ENCODE data around the gene SHPK. TPM values are rescaled to one million over a fixed set of nuclear protein-coding genes. Genes with fewer than 3 reads are reported as not detected.
"Not testable (repeated sequence)": the region's sequence is repeated elsewhere in the genome, so short reads cannot be mapped to it uniquely, and the experiment has no call there.

Gene SHPK
- total RNA-seq, 5 donors from 2014 or later (not counting 1 experiment from before 2014, with no cell fraction given): 6.4 to 12.3 (median 10.5) TPM

- no peaks in the 10 kb centered on the region for H3K27me3 ChIP-seq (replicated peaks in 1 of 2; ENCODE audit: control insufficient read depth in 2 of 2, extremely low read depth in 1 of 2, insufficient read depth in 2 of 2, low read length in 1 of 2)
- DNase-seq (no peak), ATAC-seq (replicated peaks in 1 of 4) (no peak)
- H3K4me3 Mint-ChIP-seq: no peak overlapping the region
- 93% methylated on average over 7 of the region's 7 CpGs for WGBS (ENCODE audit: insufficient coverage)
- H3K27ac Mint-ChIP-seq: no peak overlapping the region
- no peaks in the 10 kb centered on the region for H3K9me3 Mint-ChIP-seq
- no peaks in the 10 kb centered on the region for H3K27me3 Mint-ChIP-seq
- no peaks in the 10 kb centered on the region for H3K9me3 ChIP-seq
- H3K27ac ChIP-seq (ENCODE audit: low read length): no peak overlapping the region
- peaks cover 4 to 5% of the 10 kb centered on the region in 2 donors for H3K36me3 ChIP-seq (ENCODE audit: control insufficient read depth in 2 of 2, extremely low read depth in 1 of 2, insufficient read depth in 1 of 2, low read length in 1 of 2)
- no peak overlapping the region for H3K4me3 ChIP-seq (ENCODE audit: control insufficient read depth in 1 of 2, extremely low read depth in 1 of 2, low read length in 1 of 2)
- POLR2A ChIA-PET: no interaction called here
- CTCF ChIA-PET: no interaction called here
- H3K36me3 Mint-ChIP-seq: peaks cover 8% of the 10 kb centered on the region
- H3K4me1 ChIP-seq (ENCODE audit: control insufficient read depth in 1 of 2, extremely low read depth in 1 of 2, insufficient read depth in 2 of 2, low read length in 2 of 2): no peaks in the 10 kb centered on the region
- no peaks in the 10 kb centered on the region for H3K4me1 Mint-ChIP-seq
Measured at GRCh38 chr17:3572231-3572630, 63.8 kb downstream of the SHPK start.

DNA sequence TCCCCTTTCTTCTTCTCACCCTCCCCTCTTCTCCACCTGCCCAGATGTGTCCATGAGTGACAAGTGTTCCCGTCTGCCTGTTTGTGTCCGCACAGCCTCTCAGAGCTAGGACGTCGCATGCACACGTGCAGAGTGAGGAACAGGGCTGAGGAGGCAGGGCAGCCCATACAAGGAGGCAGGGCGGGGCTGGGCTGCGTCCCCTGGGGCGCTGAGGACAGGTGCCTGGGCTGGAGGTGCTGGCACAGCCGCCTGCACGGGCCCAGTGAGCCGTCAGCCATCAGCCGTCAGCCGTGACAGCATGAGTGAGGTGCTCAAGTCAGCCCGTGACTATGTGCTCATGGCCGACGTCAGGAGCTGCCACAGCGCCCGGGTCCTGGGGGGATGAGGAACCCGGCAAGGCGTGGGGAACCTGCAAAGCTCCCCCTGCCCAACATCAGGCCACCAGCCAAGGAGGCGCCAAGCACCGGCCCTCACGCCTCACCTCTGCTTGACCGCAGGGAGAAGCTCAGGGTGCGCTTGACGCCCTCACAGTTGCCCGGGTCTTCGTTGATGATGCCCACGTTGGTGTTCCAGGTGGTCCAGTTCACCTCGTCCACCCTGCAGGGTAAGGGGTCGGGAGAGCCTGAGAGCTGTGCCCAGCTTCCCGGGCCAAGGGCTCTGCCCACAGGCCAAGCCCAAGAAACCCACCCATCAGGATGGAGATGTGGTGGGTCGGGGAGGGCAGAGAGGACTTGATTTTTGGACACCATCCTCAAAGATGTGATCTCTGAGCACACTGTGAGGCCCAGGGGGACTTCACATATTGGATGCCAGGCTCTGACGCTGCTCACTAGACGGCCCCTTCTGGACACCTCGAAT, 64.8 kb downstream of the SHPK start:
- no peak overlapping the region for H3K27ac ChIP-seq (ENCODE audit: low read length)
- CTCF ChIA-PET: no interaction called here
- H3K27me3 Mint-ChIP-seq: no peaks in the 10 kb centered on the region
- H3K4me3 ChIP-seq (ENCODE audit: control insufficient read depth in 1 of 2, extremely low read depth in 1 of 2, low read length in 1 of 2): no peak overlapping the region
- H3K4me3 Mint-ChIP-seq: no peak overlapping the region
- H3K9me3 ChIP-seq: no peaks in the 10 kb centered on the region
- H3K36me3 ChIP-seq (ENCODE audit: control insufficient read depth in 2 of 2, extremely low read depth in 1 of 2, insufficient read depth in 1 of 2, low read length in 1 of 2): peaks cover 4 to 5% of the 10 kb centered on the region in 2 donors
- H3K4me1 ChIP-seq (ENCODE audit: control insufficient read depth in 1 of 2, extremely low read depth in 1 of 2, insufficient read depth in 2 of 2, low read length in 2 of 2): no peaks in the 10 kb centered on the region
- no peaks in the 10 kb centered on the region for H3K9me3 Mint-ChIP-seq
- ATAC-seq (replicated peaks in 1 of 4) (no peak), DNase-seq (no peak)
- no peak overlapping the region for H3K27ac Mint-ChIP-seq
- no peaks in the 10 kb centered on the region for H3K27me3 ChIP-seq (replicated peaks in 1 of 2; ENCODE audit: control insufficient read depth in 2 of 2, extremely low read depth in 1 of 2, insufficient read depth in 2 of 2, low read length in 1 of 2)
- H3K4me1 Mint-ChIP-seq: no peaks in the 10 kb centered on the region
- WGBS (ENCODE audit: insufficient coverage): 93% methylated on average over 33 of the region's 36 CpGs
- POLR2A ChIA-PET: no interaction called here
- H3K36me3 Mint-ChIP-seq: peaks cover 6% of the 10 kb centered on the region

DNA sequence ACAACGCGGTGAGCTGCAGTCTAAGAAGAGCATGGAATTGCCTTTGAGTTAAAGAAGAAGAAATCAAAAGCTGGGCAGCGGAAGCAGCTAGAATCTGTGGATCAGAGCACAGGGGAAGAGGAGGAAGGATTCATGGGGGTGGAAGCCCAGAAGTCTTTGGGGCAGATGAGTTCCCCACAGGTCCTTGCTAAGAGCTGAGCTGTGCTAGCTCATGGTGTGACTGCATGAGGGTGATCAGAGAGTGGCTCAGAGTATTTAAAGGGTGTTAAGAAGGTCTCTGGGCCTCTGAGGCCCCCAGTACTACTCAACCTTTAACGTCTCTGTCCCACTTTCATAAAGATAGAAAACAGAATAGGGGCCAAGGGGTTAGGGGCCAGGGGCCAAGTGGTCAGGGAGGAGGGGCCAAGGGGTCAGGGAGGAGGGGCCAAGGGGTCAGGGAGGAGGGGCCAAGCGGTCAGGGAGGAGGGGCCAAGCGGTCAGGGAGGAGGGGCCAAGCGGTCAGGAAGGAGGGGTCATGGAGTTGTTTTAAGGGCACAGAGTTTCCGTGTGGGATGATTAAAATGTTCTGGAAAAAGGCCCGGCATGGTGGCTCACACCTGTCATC, 66.4 kb downstream of the SHPK start:
- ChIA-PET CTCF (no interaction called here), POLR2A (no interaction called here)
- Histone ChIP-seq H3K36me3 (ENCODE audit: control insufficient read depth in 2 of 2, extremely low read depth in 1 of 2, insufficient read depth in 1 of 2, low read length in 1 of 2) (peaks cover 4 to 5% of the 10 kb centered on the region in 2 donors), H3K27me3 (replicated peaks in 1 of 2; ENCODE audit: control insufficient read depth in 2 of 2, extremely low read depth in 1 of 2, insufficient read depth in 2 of 2, low read length in 1 of 2) (no peaks in the 10 kb centered on the region), H3K4me1 (ENCODE audit: control insufficient read depth in 1 of 2, extremely low read depth in 1 of 2, insufficient read depth in 2 of 2, low read length in 2 of 2) (no peaks in the 10 kb centered on the region), H3K9me3 (no peaks in the 10 kb centered on the region), H3K4me3 (ENCODE audit: control insufficient read depth in 1 of 2, extremely low read depth in 1 of 2, low read length in 1 of 2) (no peak overlapping the region), H3K27ac (ENCODE audit: low read length) (no peak overlapping the region)
- Mint-ChIP-seq H3K4me1 (no peaks in the 10 kb centered on the region), H3K36me3 (peaks cover 8% of the 10 kb centered on the region), H3K4me3 (no peak overlapping the region), H3K27ac (no peak overlapping the region), H3K9me3 (no peaks in the 10 kb centered on the region), H3K27me3 (no peaks in the 10 kb centered on the region)
- WGBS (ENCODE audit: insufficient coverage): 100% methylated on average over 5 of the region's 9 CpGs
- DNase-seq: peak in 1 of 35 experiments; percentile 7
- no peak for ATAC-seq (replicated peaks in 1 of 4)

DNA sequence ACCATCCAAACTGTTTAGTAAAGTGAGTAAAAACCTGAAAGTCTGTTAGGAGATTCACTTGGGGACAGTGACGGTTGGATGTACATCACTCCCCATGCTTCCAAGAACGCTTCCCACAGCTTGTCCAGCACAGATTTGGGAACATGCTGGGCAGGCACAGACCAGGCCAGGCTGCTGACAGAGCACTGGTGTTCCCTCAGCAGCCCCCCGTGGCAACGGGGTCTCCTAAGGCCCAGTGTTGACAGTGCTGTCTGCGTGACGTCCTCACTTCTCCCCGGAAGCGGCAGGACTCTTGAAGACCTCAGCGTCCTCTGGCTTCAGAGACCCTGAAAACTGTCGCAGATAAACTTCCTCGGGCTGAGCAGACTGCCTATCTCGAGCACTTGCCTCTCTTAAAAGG, 69.5 kb downstream of the SHPK start:
- no peaks in the 10 kb centered on the region for H3K4me1 Mint-ChIP-seq
- ATAC-seq (replicated peaks in 1 of 4) (no peak), DNase-seq (no peak)
- no peaks in the 10 kb centered on the region for H3K27me3 Mint-ChIP-seq
- no peak overlapping the region for H3K4me3 Mint-ChIP-seq
- Histone ChIP-seq H3K4me1 (ENCODE audit: control insufficient read depth in 1 of 2, extremely low read depth in 1 of 2, insufficient read depth in 2 of 2, low read length in 2 of 2) (no peaks in the 10 kb centered on the region), H3K36me3 (ENCODE audit: control insufficient read depth in 2 of 2, extremely low read depth in 1 of 2, insufficient read depth in 1 of 2, low read length in 1 of 2) (peaks cover 2 to 4% of the 10 kb centered on the region in 2 donors), H3K27me3 (replicated peaks in 1 of 2; ENCODE audit: control insufficient read depth in 2 of 2, extremely low read depth in 1 of 2, insufficient read depth in 2 of 2, low read length in 1 of 2) (no peaks in the 10 kb centered on the region), H3K4me3 (ENCODE audit: control insufficient read depth in 1 of 2, extremely low read depth in 1 of 2, low read length in 1 of 2) (no peak overlapping the region), H3K27ac (ENCODE audit: low read length) (no peak overlapping the region), H3K9me3 (no peaks in the 10 kb centered on the region)
- no peak overlapping the region for H3K27ac Mint-ChIP-seq
- H3K9me3 Mint-ChIP-seq: no peaks in the 10 kb centered on the region
- ChIA-PET POLR2A (no interaction called here), CTCF (no interaction called here)
- H3K36me3 Mint-ChIP-seq: peaks cover 8% of the 10 kb centered on the region
- 92% methylated on average over 12 of the region's 12 CpGs for WGBS (ENCODE audit: insufficient coverage)

- no peak overlapping the region for H3K27ac ChIP-seq (ENCODE audit: low read length)
- CTCF ChIA-PET: no interaction called here
- DNase-seq (no peak), ATAC-seq (replicated peaks in 1 of 4) (no peak)
- Mint-ChIP-seq H3K36me3 (peaks cover 8% of the 10 kb centered on the region), H3K27me3 (no peaks in the 10 kb centered on the region), H3K4me1 (no peaks in the 10 kb centered on the region), H3K27ac (no peak overlapping the region), H3K9me3 (no peaks in the 10 kb centered on the region), H3K4me3 (no peak overlapping the region)
- H3K4me1 ChIP-seq (ENCODE audit: control insufficient read depth in 1 of 2, extremely low read depth in 1 of 2, insufficient read depth in 2 of 2, low read length in 2 of 2): no peaks in the 10 kb centered on the region
- WGBS (ENCODE audit: insufficient coverage): 57% methylated on average over 1 of the region's 4 CpGs
- POLR2A ChIA-PET: no interaction called here
- no peaks in the 10 kb centered on the region for H3K9me3 ChIP-seq
- no peak overlapping the region for H3K4me3 ChIP-seq (ENCODE audit: control insufficient read depth in 1 of 2, extremely low read depth in 1 of 2, low read length in 1 of 2)
- H3K36me3 ChIP-seq (ENCODE audit: control insufficient read depth in 2 of 2, extremely low read depth in 1 of 2, insufficient read depth in 1 of 2, low read length in 1 of 2): no peaks in the 10 kb centered on the region
- H3K27me3 ChIP-seq (replicated peaks in 1 of 2; ENCODE audit: control insufficient read depth in 2 of 2, extremely low read depth in 1 of 2, insufficient read depth in 2 of 2, low read length in 1 of 2): no peaks in the 10 kb centered on the region
Measured at GRCh38 chr17:3565143-3565542, 70.9 kb downstream of the SHPK start.

DNA sequence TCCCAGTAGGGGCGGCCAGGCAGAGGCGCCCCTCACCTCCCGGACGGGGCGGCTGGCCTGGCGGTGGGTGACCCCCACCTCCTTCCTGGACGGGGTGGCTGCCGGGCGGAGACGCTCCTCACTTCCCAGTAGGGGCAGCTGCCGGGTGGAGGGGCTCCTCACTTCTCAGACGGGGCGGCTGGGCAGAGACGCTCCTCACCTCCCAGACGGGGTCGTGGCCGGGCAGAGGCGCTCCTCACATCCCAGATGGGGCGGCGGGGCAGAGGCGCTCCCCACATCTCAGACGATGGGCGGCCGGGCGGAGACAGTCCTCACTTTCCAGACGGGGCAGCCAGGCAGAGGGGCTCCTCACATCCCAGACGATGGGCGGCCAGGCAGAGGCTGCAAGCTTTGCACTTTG, 71.8 kb downstream of the SHPK start:
- POLR2A ChIA-PET; H3K4me1 Mint-ChIP-seq; H3K4me3 ChIP-seq (ENCODE audit: control insufficient read depth in 1 of 2, extremely low read depth in 1 of 2, low read length in 1 of 2); H3K27ac Mint-ChIP-seq; H3K36me3 Mint-ChIP-seq; ATAC-seq (replicated peaks in 1 of 4); DNase-seq; H3K4me1 ChIP-seq (ENCODE audit: control insufficient read depth in 1 of 2, extremely low read depth in 1 of 2, insufficient read depth in 2 of 2, low read length in 2 of 2); H3K36me3 ChIP-seq (ENCODE audit: control insufficient read depth in 2 of 2, extremely low read depth in 1 of 2, insufficient read depth in 1 of 2, low read length in 1 of 2); H3K4me3 Mint-ChIP-seq; H3K27me3 ChIP-seq (replicated peaks in 1 of 2; ENCODE audit: control insufficient read depth in 2 of 2, extremely low read depth in 1 of 2, insufficient read depth in 2 of 2, low read length in 1 of 2); H3K27ac ChIP-seq (ENCODE audit: low read length); CTCF ChIA-PET; H3K9me3 Mint-ChIP-seq; H3K27me3 Mint-ChIP-seq; H3K9me3 ChIP-seq: not testable (repeated sequence)
- WGBS (ENCODE audit: insufficient coverage): 90% methylated on average over 2 of the region's 28 CpGs
